Kidney (tissue), 14 donors: ENCODE data around the gene PGC. TPM values are rescaled to one million over a fixed set of nuclear protein-coding genes. Genes with fewer than 3 reads are reported as not detected.

Experiments
- DNase-seq, 5 donors: peaks; one replicate each; pipeline ENCODE4 v3.0.0-alpha.2; 2013 to 2020
- FAIRE-seq: peaks from 2 replicates; lab custom pipeline; 2012; peaks lifted over from hg19 to GRCh38; lab: Jason Lieb, UNC
- H3K27ac ChIP-seq, 2 donors: one replicate each; pipeline ENCODE4 v1.7.0; 2013; ENCODE audit warnings: low read depth in 2 of 2, low read length in 2 of 2, inconsistent platforms in 1 of 2
- H3K27me3 ChIP-seq: one replicate; pipeline ENCODE4 v1.7.1; 2013; ENCODE audit warnings: low read length, inconsistent platforms; ENCODE audit not compliant: control insufficient read depth, insufficient read depth
- H3K36me3 ChIP-seq, 3 donors: one replicate each; pipeline versions ENCODE4 v1.7.0 to v1.7.1; 2013; ENCODE audit warnings: low read length in 3 of 3, control low read depth in 1 of 3, inconsistent platforms in 1 of 3; ENCODE audit not compliant: insufficient read depth in 3 of 3, control insufficient read depth in 2 of 3
- H3K4me1 ChIP-seq, 3 donors: one replicate each; pipeline versions ENCODE4 v1.7.0 to v1.7.1; 2013; ENCODE audit warnings: low read length in 3 of 3, inconsistent platforms in 1 of 3, low read depth in 1 of 3; ENCODE audit not compliant: control insufficient read depth in 2 of 3, insufficient read depth in 2 of 3
- H3K4me3 ChIP-seq, 3 donors: one replicate each; pipeline versions ENCODE4 v1.7.0 to v1.8.1; 2013; ENCODE audit warnings: low read length in 3 of 3, control low read depth in 1 of 3, inconsistent platforms in 1 of 3
- H3K9ac ChIP-seq, 3 donors: one replicate each; pipeline versions ENCODE4 v1.7.0 to v1.7.1; 2013; ENCODE audit warnings: low read length in 3 of 3, control low read depth in 1 of 3, inconsistent platforms in 1 of 3
- H3K9me3 ChIP-seq, 3 donors: one replicate each; pipeline versions ENCODE4 v1.7.0 to v1.7.1; 2013; ENCODE audit warnings: low read length in 3 of 3, control low read depth in 1 of 3, inconsistent platforms in 1 of 3; ENCODE audit not compliant: control insufficient read depth in 2 of 3, insufficient read depth in 1 of 3
- intact Hi-C: fragments of 100-400 bp; cut with DNase I; formaldehyde crosslinking; loops from one replicate; pipeline ENCODE4 v1.11.1; 2022
- polyA plus RNA-seq: library from polyadenylated mRNA; stranded (reverse); fragments of 350-450 nt; fragmentation: Illumina TruSeq; extraction: RNeasy Lipid Tissue Mini Kit (QIAGEN cat#74804); gene quantifications from one replicate; pipeline ENCODE4 v1.2.3, GENCODE V29; 2014; ENCODE audit warnings: low read depth, low replicate concordance; ENCODE audit not compliant: insufficient read depth
- total RNA-seq: library from RNA; stranded (reverse); fragmentation: NEBNext Ultra II Directional; extraction: Animal tissue kit (Norgen Biotek cat#: 25700); gene quantifications from one replicate; pipeline ENCODE4 v1.2.1, GENCODE V29; 2021
- TF ChIP-seq, protein P1 (sequence below): IDR thresholded peaks from 3 replicates; pipeline ENCODE4 v1.5.1; 2012; ENCODE audit warnings: mild to moderate bottlenecking, moderate library complexity, borderline replicate concordance; ENCODE audit not compliant: insufficient read depth; ENCODE audit errors: extremely low read depth
- donor health status: control.
- donor health status: control.
- donor health status: control.
- donor health status: control.
- donor health status: control.
- donor health status: DM: yes; HTN: yes; CAD: no.
- donor health status: Normal renal cell carcinoma (clear cell type).

PGC gene
- total and polyA plus RNA-seq, 2 donors from 2014 or later, result 0.39 TPM; not detected in 1

DNA sequence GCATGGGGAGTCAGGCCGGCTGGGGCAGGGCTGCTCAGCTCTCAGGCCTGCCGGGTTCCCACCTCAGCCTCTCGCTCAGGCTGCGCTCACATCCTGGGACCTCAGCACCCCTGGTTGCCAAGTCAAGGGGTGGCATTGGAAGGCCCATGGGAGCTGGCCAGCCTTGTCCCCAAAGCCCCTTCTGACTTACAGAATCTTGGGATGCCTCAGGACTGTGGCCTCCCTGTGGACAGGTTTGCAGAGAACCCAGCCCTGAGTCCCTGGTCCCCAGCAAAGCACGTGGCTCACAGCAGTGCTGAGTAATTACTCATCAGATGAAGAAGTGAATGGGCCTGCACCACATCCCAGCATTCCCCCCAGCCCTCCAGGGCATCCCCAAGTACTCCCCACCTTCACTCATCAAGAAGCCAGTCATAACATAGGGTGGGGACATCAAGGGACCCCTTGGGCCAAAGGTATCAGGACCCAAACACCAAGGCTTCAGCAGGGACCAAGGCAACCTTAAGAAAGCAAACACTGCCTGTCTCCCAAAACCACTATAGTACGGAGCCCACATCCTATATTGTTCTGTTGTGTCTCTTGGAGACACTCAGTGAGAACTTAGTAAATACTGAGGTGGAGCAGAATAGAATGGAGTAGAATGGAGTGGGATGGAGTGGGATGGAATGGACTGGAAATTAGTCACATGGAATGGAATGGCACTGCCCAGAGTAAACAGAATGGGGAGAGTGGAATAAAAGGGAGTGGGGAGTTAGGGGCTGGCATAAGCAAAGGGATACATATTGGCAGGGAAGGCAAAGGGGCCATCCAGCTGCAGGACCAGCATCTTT lies 3.6 kb downstream of the PGC start:
- Histone ChIP-seq H3K4me3 (no peak overlapping the region), H3K36me3 (no peaks in the 10 kb centered on the region), H3K27ac (no peak overlapping the region), H3K27me3 (no peaks in the 10 kb centered on the region), H3K9me3 (no peaks in the 10 kb centered on the region), H3K4me1 (no peaks in the 10 kb centered on the region), H3K9ac (no peak overlapping the region)
- FAIRE-seq (no peak), DNase-seq (no peak)
- TF ChIP-seq, protein P1, sequence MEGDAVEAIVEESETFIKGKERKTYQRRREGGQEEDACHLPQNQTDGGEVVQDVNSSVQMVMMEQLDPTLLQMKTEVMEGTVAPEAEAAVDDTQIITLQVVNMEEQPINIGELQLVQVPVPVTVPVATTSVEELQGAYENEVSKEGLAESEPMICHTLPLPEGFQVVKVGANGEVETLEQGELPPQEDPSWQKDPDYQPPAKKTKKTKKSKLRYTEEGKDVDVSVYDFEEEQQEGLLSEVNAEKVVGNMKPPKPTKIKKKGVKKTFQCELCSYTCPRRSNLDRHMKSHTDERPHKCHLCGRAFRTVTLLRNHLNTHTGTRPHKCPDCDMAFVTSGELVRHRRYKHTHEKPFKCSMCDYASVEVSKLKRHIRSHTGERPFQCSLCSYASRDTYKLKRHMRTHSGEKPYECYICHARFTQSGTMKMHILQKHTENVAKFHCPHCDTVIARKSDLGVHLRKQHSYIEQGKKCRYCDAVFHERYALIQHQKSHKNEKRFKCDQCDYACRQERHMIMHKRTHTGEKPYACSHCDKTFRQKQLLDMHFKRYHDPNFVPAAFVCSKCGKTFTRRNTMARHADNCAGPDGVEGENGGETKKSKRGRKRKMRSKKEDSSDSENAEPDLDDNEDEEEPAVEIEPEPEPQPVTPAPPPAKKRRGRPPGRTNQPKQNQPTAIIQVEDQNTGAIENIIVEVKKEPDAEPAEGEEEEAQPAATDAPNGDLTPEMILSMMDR, result no peak
- intact Hi-C loops, result no loop called here

DNA sequence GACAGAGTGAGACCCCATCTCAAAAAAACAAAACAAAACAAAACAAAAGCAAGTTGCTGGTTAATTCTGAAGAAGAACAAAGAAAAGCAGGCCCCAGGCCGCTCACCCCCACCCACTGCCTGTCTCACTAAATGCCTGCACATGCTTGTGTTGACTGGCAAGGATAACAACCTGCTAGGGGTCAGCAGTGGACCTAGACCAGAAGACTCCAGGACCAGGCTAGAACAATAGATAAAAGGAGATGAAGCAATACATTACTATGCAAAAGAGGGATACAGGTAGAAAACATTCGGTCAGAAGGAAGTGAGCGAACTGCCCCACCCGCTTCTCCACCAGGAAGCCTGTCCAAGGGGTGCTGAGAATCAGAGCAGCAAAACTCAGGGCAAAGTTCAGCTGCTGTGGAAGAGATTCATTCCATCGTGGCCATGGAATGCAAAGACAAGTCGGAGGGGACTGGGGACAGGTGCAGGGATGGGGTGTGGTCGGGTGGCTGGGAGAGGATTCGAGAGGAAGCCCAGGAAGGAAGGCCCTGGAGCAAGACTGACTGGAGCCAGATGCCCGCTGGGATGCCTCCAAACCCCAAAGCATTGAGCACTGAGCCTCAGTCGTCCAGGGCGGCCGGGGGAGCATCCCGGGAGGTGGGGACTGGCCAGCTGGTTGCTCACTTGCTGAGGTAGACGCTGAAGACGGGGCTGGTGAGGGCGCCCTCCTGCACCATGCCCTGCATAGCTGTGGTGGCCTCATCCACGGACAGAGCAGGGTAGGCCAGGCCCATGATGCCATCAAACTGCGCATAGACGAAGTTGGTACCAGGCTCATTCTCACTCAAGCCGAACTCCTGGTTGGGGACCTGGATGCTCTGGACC lies 5.3 kb downstream of the PGC start:
- no peak for FAIRE-seq
- Histone ChIP-seq H3K27me3 (no peaks in the 10 kb centered on the region), H3K9me3 (no peaks in the 10 kb centered on the region), H3K9ac (no peak overlapping the region), H3K4me1 (no peaks in the 10 kb centered on the region), H3K4me3 (no peak overlapping the region), H3K36me3 (no peaks in the 10 kb centered on the region), H3K27ac (no peak overlapping the region)
- TF ChIP-seq, protein P1, result no peak
- intact Hi-C loops, result no loop called here
- DNase-seq, result peak in 1 of 5 donors; percentile 66

DNA sequence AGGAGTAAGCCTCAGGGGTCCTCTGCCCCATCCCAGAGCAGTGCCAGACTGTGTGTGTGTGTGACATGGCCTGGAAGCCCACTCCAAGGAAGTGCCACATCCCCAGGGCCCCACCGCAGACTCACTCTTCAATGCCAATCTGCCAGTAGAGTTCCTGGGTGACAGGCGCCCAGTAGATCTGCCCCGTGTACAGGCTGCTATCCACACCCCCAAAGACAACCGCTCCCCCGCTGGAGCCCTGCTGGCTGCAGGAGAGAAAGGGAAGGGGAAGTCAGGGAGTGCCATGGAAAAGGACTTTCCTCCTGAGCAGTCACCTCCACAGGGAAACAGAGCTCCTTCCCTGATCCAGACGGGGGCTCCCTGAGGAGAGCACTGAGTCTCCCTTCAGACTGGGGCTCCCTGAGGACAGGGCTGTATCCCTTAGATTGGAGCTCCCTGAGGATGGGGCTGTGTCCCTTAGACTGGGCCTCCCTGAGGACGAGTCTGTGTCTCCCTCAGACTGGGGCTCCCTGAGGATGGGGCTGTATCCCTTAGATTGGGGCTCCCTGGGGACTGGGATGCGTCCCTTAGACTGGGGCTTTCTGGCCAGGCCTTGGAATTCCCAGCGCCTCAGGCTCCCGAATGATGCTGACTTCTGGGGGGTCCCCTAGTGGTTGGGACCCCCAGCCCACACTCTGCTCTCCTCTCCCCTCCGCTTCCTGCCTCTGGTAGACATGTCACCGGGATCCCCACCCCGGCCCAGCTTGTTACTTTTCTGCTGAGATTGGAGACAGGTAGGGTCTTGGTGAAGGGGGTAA lies 6.6 kb downstream of the PGC start:
- DNase-seq, result peak in 1 of 5 donors; percentile 61
- Histone ChIP-seq H3K9me3 (no peaks in the 10 kb centered on the region), H3K4me3 (no peak overlapping the region), H3K36me3 (no peaks in the 10 kb centered on the region), H3K4me1 (peaks cover 0 to 4% (median 0%) of the 10 kb centered on the region in 3 donors), H3K27me3 (no peaks in the 10 kb centered on the region), H3K9ac (no peak overlapping the region), H3K27ac (no peak overlapping the region)
- intact Hi-C loops, result no loop called here
- TF ChIP-seq, protein P1, result no peak
- no peak for FAIRE-seq
